HG02938 (cell line): Measurements from ENCODE around the gene SHISA5.
"Not testable (repeated sequence)": the region's sequence is repeated elsewhere in the genome, so short reads cannot be mapped to it uniquely, and the experiment has no call there.

Experiments
- ATAC-seq: cut with Tn5 transposase; IDR thresholded peaks from one replicate; pipeline ENCODE4 v1.9.1; 2021; ENCODE audit warnings: mild to moderate bottlenecking, moderate library complexity; ENCODE audit not compliant: unreplicated experiment

SHISA5 gene

GRCh38 chr3:48521635-48522034 lies 17.7 kb upstream of the SHISA5 start:
- no peak for ATAC-seq

- no peak for ATAC-seq
Observed at GRCh38 chr3:48519277-48519643, 15.3 kb upstream of the SHISA5 start.

GRCh38 chr3:48518638-48519276 lies 14.8 kb upstream of the SHISA5 start:
- ATAC-seq, result no peak

- ATAC-seq, result no peak
Observed at GRCh38 chr3:48518069-48518468, 14.1 kb upstream of the SHISA5 start.

GRCh38 chr3:48516571-48516970 lies 12.6 kb upstream of the SHISA5 start:
- ATAC-seq, result no peak

- no peak for ATAC-seq
Observed at GRCh38 chr3:48514431-48515227, 10.7 kb upstream of the SHISA5 start.

GRCh38 chr3:48511551-48511950 lies 7.6 kb upstream of the SHISA5 start:
- ATAC-seq, result no peak

- ATAC-seq, result no peak
Observed at GRCh38 chr3:48507256-48508061, 3.5 kb upstream of the SHISA5 start.

GRCh38 chr3:48505968-48506504 lies 2.1 kb upstream of the SHISA5 start:
- ATAC-seq, result no peak

- ATAC-seq, result no peak
Observed at GRCh38 chr3:48505146-48505545, 1.2 kb upstream of the SHISA5 start.

- no peak for ATAC-seq
Observed at GRCh38 chr3:48503401-48504050, 448 bp downstream of the SHISA5 start.

- ATAC-seq, result no peak
Observed at GRCh38 chr3:48502728-48503168, 1.2 kb downstream of the SHISA5 start.

- ATAC-seq, result no peak
Observed at GRCh38 chr3:48502121-48502520, 1.9 kb downstream of the SHISA5 start.

GRCh38 chr3:48501196-48501595 lies 2.8 kb downstream of the SHISA5 start:
- no peak for ATAC-seq

- ATAC-seq, result no peak
Observed at GRCh38 chr3:48500656-48501055, 3.3 kb downstream of the SHISA5 start.

- no peak for ATAC-seq
Observed at GRCh38 chr3:48493203-48493501, 10.8 kb downstream of the SHISA5 start.

GRCh38 chr3:48492461-48493202 lies 11.3 kb downstream of the SHISA5 start:
- ATAC-seq, result no peak

GRCh38 chr3:48486952-48487351 lies 17.0 kb downstream of the SHISA5 start:
- no peak for ATAC-seq

- ATAC-seq, result not testable (repeated sequence)
Observed at GRCh38 chr3:48482822-48483221, 21.2 kb downstream of the SHISA5 start.

GRCh38 chr3:48480891-48481290 lies 23.1 kb downstream of the SHISA5 start:
- not testable (repeated sequence) for ATAC-seq
